Ammon's horn (tissue), 1 donor: ENCODE data around the gene LSM11.

Experiments
- DNase-seq: peaks from one replicate; pipeline ENCODE4 v3.0.0-alpha.2; 2016; ENCODE audit warnings: low spot score

The LSM11 gene

GRCh38 chr5:157772127-157772526 lies 28.6 kb downstream of the LSM11 start:
- DNase-seq: no peak

GRCh38 chr5:157778121-157778805 lies 34.8 kb downstream of the LSM11 start:
- DNase-seq: no peak

GRCh38 chr5:157779221-157779620 lies 35.7 kb downstream of the LSM11 start:
- DNase-seq: no peak

- DNase-seq: no peak
These were observed 42.3 kb downstream of the LSM11 start for GRCh38 chr5:157785801-157786200.

- no peak for DNase-seq
These were observed 49.8 kb downstream of the LSM11 start for GRCh38 chr5:157793301-157793700.

- DNase-seq: no peak
These were observed 56.1 kb downstream of the LSM11 start for GRCh38 chr5:157799578-157799977.

- no peak for DNase-seq
These were observed 56.6 kb downstream of the LSM11 start for GRCh38 chr5:157800137-157800536.

GRCh38 chr5:157802736-157803135 lies 59.2 kb downstream of the LSM11 start:
- no peak for DNase-seq

GRCh38 chr5:157808043-157808442 lies 64.5 kb downstream of the LSM11 start:
- DNase-seq: no peak
